Measurements from ENCODE around the gene DNAJC5.

- no peak for TF ChIP-seq EP300 (IDR thresholded peaks at IDR 0.05)
- TF ChIP-seq, protein P1, sequence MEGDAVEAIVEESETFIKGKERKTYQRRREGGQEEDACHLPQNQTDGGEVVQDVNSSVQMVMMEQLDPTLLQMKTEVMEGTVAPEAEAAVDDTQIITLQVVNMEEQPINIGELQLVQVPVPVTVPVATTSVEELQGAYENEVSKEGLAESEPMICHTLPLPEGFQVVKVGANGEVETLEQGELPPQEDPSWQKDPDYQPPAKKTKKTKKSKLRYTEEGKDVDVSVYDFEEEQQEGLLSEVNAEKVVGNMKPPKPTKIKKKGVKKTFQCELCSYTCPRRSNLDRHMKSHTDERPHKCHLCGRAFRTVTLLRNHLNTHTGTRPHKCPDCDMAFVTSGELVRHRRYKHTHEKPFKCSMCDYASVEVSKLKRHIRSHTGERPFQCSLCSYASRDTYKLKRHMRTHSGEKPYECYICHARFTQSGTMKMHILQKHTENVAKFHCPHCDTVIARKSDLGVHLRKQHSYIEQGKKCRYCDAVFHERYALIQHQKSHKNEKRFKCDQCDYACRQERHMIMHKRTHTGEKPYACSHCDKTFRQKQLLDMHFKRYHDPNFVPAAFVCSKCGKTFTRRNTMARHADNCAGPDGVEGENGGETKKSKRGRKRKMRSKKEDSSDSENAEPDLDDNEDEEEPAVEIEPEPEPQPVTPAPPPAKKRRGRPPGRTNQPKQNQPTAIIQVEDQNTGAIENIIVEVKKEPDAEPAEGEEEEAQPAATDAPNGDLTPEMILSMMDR (IDR thresholded peaks at IDR 0.05): no peak
Measured at GRCh38 chr20:63854766-63855362, 40.1 kb upstream of the DNAJC5 start.

All from upper lobe of left lung (tissue), 4 donors.